SK-N-SH (cell line): ENCODE results near the gene LAPTM4A. TPM values are rescaled to one million over a fixed set of nuclear protein-coding genes. Genes with fewer than 3 reads are reported as not detected.

Source experiments
- CTCF ChIA-PET: fragments of 300-600, 350-600 bp; formaldehyde crosslinking; extraction: SDS; loops from one replicate; lab custom pipeline; 2021; lab: Yijun Ruan, JAX
- POLR2A ChIA-PET: fragments of 350-600 bp; sonication (Branson Sonifier 250); formaldehyde crosslinking; extraction: SDS; loops from one replicate; lab custom pipeline; 2020; ENCODE audit warnings: antibody characterized with exemption, inconsistent platforms; lab: Yijun Ruan, JAX
- DNase-seq: peaks from one replicate; pipeline ENCODE4 v3.0.0; 2012
- H2AFZ ChIP-seq: fragments of 200-600 bp; sonication (generic); 2 replicates; pipeline ENCODE4 v1.8.1; 2016; ENCODE audit warnings: antibody characterized with exemption, mild to moderate bottlenecking, low read depth
- H3F3A ChIP-seq: fragments of 200-600 bp; sonication (generic); replicated peaks from 2 replicates; pipeline ENCODE3; 2016; ENCODE audit warnings: antibody characterized with exemption, mild to moderate bottlenecking; ENCODE audit not compliant: insufficient read depth
- H3K27ac ChIP-seq, 2 experiments: fragments of 200-500 bp in 1 of 2; fragments of 200-600 bp in 1 of 2; sonication (Bioruptor generic) in 1 of 2; sonication (generic), shearing (Covaris generic) in 1 of 2; 2 replicates each; pipeline versions ENCODE4 v1.5.1 to v1.6.1; 2014 to 2016; ENCODE audit warnings: low read depth in 2 of 2, inconsistent platforms in 1 of 2, low read length in 1 of 2, mild to moderate bottlenecking in 1 of 2, mixed read lengths in 1 of 2
- H3K27me3 ChIP-seq: fragments of 200-600 bp; sonication (generic), shearing (Covaris generic); 2 replicates; pipeline ENCODE4 v1.6.1; 2016; ENCODE audit warnings: mixed run types; ENCODE audit not compliant: insufficient read depth
- H3K36me3 ChIP-seq, 2 experiments: fragments of 200-500 bp in 1 of 2; fragments of 200-600 bp in 1 of 2; sonication (Bioruptor generic) in 1 of 2; sonication (generic) in 1 of 2; replicated peaks in 1 of 2; 2 replicates each; pipeline versions ENCODE3 to v1.5.1; 2014 to 2016; ENCODE audit warnings: low read length in 1 of 2, mild to moderate bottlenecking in 1 of 2; ENCODE audit not compliant: insufficient read depth in 2 of 2, control insufficient read depth in 1 of 2
- H3K4me1 ChIP-seq, 2 experiments: fragments of 200-500 bp in 1 of 2; fragments of 200-600 bp in 1 of 2; sonication (Bioruptor generic) in 1 of 2; sonication (generic), shearing (Covaris generic) in 1 of 2; 2 replicates each; pipeline versions ENCODE4 v1.5.1 to v1.6.1; 2014 to 2016; ENCODE audit warnings: low read depth in 1 of 2, low read length in 1 of 2, mixed run types in 1 of 2; ENCODE audit not compliant: insufficient read depth in 2 of 2, control insufficient read depth in 1 of 2
- H3K4me2 ChIP-seq: fragments of 200-600 bp; sonication (generic), shearing (Covaris generic); 2 replicates; pipeline ENCODE4 v1.6.1; 2017; ENCODE audit warnings: mixed run types
- H3K4me3 ChIP-seq, 2 experiments: fragments of 200-500 bp in 1 of 2; fragments of 200-600 bp in 1 of 2; sonication (Bioruptor generic) in 1 of 2; sonication (generic), shearing (Covaris generic) in 1 of 2; 2 replicates each; pipeline versions ENCODE4 v1.5.1 to v1.8.1; 2014 to 2016; ENCODE audit warnings: low read depth in 2 of 2, inconsistent platforms in 1 of 2, low read length in 1 of 2, mild to moderate bottlenecking in 1 of 2, mixed read lengths in 1 of 2, moderate library complexity in 1 of 2
- H3K79me2 ChIP-seq: fragments of 200-600 bp; sonication (generic); 2 replicates; pipeline ENCODE4 v1.8.1; 2017; ENCODE audit warnings: mild to moderate bottlenecking; ENCODE audit not compliant: insufficient read depth
- H3K9ac ChIP-seq: fragments of 200-600 bp; sonication (generic); 2 replicates; pipeline ENCODE4 v1.6.1; 2017; ENCODE audit warnings: mixed run types
- H3K9me2 ChIP-seq: fragments of 200-600 bp; sonication (generic); 2 replicates; pipeline ENCODE4 v1.6.1; 2017; ENCODE audit warnings: mixed run types
- H3K9me3 ChIP-seq: fragments of 200-600 bp; sonication (generic); 2 replicates; pipeline ENCODE4 v1.6.1; 2017; ENCODE audit warnings: mixed run types, mild to moderate bottlenecking, moderate library complexity
- H4K20me1 ChIP-seq: fragments of 200-600 bp; sonication (generic); 2 replicates; pipeline ENCODE4 v1.6.1; 2017; ENCODE audit warnings: mild to moderate bottlenecking, mixed run types; ENCODE audit not compliant: insufficient read depth
- ELF1 ChIP-seq: IDR thresholded peaks from 2 replicates; pipeline ENCODE4 v1.4.0; 2012
- FOSL2 ChIP-seq: IDR thresholded peaks from 2 replicates; pipeline ENCODE4 v1.4.0; 2012; ENCODE audit warnings: low read depth, mild to moderate bottlenecking, moderate library complexity, borderline replicate concordance
- FOXJ3 ChIP-seq: sonication (generic); formaldehyde crosslinking; IDR thresholded peaks from 2 replicates; pipeline ENCODE4 v1.5.1; 2020; ENCODE audit warnings: mild to moderate bottlenecking, missing genetic modification reagents
- FOXM1 ChIP-seq: IDR thresholded peaks from 2 replicates; pipeline ENCODE4 v1.4.0; 2012; ENCODE audit warnings: low read depth, mild to moderate bottlenecking
- GABPA ChIP-seq: IDR thresholded peaks from 2 replicates; pipeline ENCODE4 v1.4.0; 2012; ENCODE audit warnings: low read depth, mild to moderate bottlenecking
- MEF2A ChIP-seq: IDR thresholded peaks from 2 replicates; pipeline ENCODE4 v1.4.0; 2012; ENCODE audit warnings: low read depth, borderline replicate concordance
- NFIC ChIP-seq: IDR thresholded peaks from 2 replicates; pipeline ENCODE4 v1.4.0; 2012; ENCODE audit warnings: borderline replicate concordance
- NRF1 ChIP-seq: IDR thresholded peaks from 2 replicates; pipeline ENCODE4 v1.6.1; 2012; ENCODE audit warnings: low read depth, mild to moderate bottlenecking, low read length
- POLR2AphosphoS5 ChIP-seq: IDR thresholded peaks from 2 replicates; pipeline ENCODE4 v1.6.1; 2012; ENCODE audit warnings: low read depth, low read length
- RFX5 ChIP-seq: IDR thresholded peaks from 2 replicates; pipeline ENCODE4 v1.6.1; 2012; ENCODE audit warnings: mild to moderate bottlenecking, improper control_type of control experiment, low read length
- SIN3A ChIP-seq: IDR thresholded peaks from 2 replicates; pipeline ENCODE4 v1.6.1; 2012; ENCODE audit warnings: low read depth, mild to moderate bottlenecking, low read length, moderate library complexity, borderline replicate concordance
- TAF1 ChIP-seq: IDR thresholded peaks from 2 replicates; pipeline ENCODE4 v1.6.1; 2012; ENCODE audit warnings: low read depth, mild to moderate bottlenecking, low read length, moderate library complexity, borderline replicate concordance
- YY1 ChIP-seq: IDR thresholded peaks from 2 replicates; pipeline ENCODE4 v1.4.0; 2012; ENCODE audit warnings: low read depth, mild to moderate bottlenecking
- WGBS: methylation state at CpG from one replicate; pipeline ENCODE4 v1.1.6; 2017; ENCODE audit warnings: low lambda C conversion rate; 5-methylcytosine and 5-hydroxymethylcytosine counted together
- polyA plus RNA-seq, 3 experiments: library from polyadenylated mRNA; depleted of rRNA; stranded (reverse); fragments of >200 nt; gene quantifications; 2 replicates each; pipeline ENCODE4 v1.2.3, GENCODE V29; 2012
- TF ChIP-seq, protein P1 (sequence below): fragments of 150-350 bp; IDR thresholded peaks from 2 replicates; pipeline ENCODE4 v1.6.1; 2016; ENCODE audit warnings: mild to moderate bottlenecking, low read depth, low read length
- TF ChIP-seq, protein P2 (sequence below): IDR thresholded peaks from 2 replicates; pipeline ENCODE4 v1.4.0; 2012; ENCODE audit warnings: low read depth, borderline replicate concordance
- TF ChIP-seq, protein P3 (sequence below): IDR thresholded peaks from 2 replicates; pipeline ENCODE4 v1.6.1; 2012; ENCODE audit warnings: mild to moderate bottlenecking, low read depth, low read length, moderate library complexity

LAPTM4A gene
- polyA plus RNA-seq, 1 of the 3 experiments (the other 2 are of a cell fraction) = 306 TPM

DNA sequence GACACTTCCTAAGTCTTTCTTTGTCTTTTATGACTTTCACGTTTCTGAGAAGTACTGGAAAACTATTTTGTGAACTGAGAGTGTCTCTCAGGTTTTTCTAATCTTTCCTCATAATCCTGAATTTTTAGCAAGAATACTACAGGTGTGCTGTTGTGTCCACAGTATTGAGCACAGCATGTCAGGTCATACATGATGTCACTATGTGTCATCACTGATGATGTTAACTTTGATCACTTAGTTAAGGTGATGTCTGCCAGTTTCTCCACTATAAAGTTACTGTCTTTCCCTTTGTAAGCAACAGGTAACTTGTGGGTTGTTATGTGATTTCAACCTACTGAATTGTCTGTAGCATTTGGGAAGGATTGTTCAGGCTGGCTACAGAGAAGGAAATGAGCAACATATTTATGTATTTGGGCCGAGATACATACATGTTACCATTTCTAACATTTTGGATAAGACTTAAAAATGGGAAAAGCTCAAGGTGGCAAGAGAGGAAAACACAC is 50.0 kb downstream of the LAPTM4A start:
- WGBS = 89% methylated on average over 2 of the region's 2 CpGs
- no peak overlapping the region for H3K9ac ChIP-seq

DNA sequence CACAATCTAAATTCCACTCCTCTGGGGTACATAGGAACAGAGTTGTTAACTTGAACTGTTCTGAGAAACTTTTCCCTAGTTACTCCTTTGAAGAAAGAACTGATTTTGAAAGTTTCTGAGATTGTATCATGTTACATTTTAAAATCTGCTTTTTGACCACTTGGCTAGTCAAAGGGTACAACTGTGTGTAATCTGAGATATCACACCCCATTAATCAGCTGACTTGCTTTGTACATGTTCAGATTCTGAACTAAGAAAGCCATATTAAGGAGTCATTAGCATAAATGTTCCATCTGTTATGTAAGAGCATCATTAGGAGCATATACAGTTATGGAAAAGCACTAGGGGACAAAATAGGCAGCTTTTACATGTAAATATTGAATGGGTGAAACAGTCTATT is 57.7 kb downstream of the LAPTM4A start:
- no peaks in the 10 kb centered on the region for H3K9me3 ChIP-seq
- H3K9ac ChIP-seq = no peak overlapping the region
- no peak overlapping the region for H3K27ac ChIP-seq
- DNase-seq = no peak
- H2AFZ ChIP-seq = no peak overlapping the region
- H3K4me2 ChIP-seq = no peak overlapping the region
- POLR2A ChIA-PET = no interaction called here
- no peak for TF ChIP-seq MEF2A
- TF ChIP-seq POLR2AphosphoS5 = no peak
- TF ChIP-seq, protein P1, sequence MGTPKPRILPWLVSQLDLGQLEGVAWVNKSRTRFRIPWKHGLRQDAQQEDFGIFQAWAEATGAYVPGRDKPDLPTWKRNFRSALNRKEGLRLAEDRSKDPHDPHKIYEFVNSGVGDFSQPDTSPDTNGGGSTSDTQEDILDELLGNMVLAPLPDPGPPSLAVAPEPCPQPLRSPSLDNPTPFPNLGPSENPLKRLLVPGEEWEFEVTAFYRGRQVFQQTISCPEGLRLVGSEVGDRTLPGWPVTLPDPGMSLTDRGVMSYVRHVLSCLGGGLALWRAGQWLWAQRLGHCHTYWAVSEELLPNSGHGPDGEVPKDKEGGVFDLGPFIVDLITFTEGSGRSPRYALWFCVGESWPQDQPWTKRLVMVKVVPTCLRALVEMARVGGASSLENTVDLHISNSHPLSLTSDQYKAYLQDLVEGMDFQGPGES = no peak
- no peak for TF ChIP-seq FOSL2
- no peak for TF ChIP-seq FOXM1
- no peak for TF ChIP-seq NFIC
- no peak for TF ChIP-seq GABPA
- no peak for TF ChIP-seq NRF1
- no peak for TF ChIP-seq FOXJ3 (CRISPR knock-in tag)
- TF ChIP-seq TAF1 = no peak
- TF ChIP-seq RFX5 = no peak
- TF ChIP-seq YY1 = no peak
- TF ChIP-seq, protein P2, sequence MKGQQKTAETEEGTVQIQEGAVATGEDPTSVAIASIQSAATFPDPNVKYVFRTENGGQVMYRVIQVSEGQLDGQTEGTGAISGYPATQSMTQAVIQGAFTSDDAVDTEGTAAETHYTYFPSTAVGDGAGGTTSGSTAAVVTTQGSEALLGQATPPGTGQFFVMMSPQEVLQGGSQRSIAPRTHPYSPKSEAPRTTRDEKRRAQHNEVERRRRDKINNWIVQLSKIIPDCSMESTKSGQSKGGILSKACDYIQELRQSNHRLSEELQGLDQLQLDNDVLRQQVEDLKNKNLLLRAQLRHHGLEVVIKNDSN = no peak
- TF ChIP-seq, protein P3, sequence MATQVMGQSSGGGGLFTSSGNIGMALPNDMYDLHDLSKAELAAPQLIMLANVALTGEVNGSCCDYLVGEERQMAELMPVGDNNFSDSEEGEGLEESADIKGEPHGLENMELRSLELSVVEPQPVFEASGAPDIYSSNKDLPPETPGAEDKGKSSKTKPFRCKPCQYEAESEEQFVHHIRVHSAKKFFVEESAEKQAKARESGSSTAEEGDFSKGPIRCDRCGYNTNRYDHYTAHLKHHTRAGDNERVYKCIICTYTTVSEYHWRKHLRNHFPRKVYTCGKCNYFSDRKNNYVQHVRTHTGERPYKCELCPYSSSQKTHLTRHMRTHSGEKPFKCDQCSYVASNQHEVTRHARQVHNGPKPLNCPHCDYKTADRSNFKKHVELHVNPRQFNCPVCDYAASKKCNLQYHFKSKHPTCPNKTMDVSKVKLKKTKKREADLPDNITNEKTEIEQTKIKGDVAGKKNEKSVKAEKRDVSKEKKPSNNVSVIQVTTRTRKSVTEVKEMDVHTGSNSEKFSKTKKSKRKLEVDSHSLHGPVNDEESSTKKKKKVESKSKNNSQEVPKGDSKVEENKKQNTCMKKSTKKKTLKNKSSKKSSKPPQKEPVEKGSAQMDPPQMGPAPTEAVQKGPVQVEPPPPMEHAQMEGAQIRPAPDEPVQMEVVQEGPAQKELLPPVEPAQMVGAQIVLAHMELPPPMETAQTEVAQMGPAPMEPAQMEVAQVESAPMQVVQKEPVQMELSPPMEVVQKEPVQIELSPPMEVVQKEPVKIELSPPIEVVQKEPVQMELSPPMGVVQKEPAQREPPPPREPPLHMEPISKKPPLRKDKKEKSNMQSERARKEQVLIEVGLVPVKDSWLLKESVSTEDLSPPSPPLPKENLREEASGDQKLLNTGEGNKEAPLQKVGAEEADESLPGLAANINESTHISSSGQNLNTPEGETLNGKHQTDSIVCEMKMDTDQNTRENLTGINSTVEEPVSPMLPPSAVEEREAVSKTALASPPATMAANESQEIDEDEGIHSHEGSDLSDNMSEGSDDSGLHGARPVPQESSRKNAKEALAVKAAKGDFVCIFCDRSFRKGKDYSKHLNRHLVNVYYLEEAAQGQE = no peak
- TF ChIP-seq ELF1 = no peak
- H3K36me3 ChIP-seq = no peaks in the 10 kb centered on the region
- H3K27me3 ChIP-seq = no peaks in the 10 kb centered on the region
- peaks cover 11% of the 10 kb centered on the region; the same call in 1 of the 2 replicates for H3K79me2 ChIP-seq
- CTCF ChIA-PET = interaction anchor here (0.9 to 1.7 kb wide), 5 partner anchors 12 to 38 kb away, joined by 3 to 6 read pairs (median 3); no protein-coding TSS in a partner anchor
- no peaks in the 10 kb centered on the region for H3K9me2 ChIP-seq
- H3K4me1 ChIP-seq = peaks cover 4 to 14% of the 10 kb centered on the region in 2 experiments; a peak in 3 of 4 replicates
- H4K20me1 ChIP-seq = no peaks in the 10 kb centered on the region
- peaks cover 8% of the 10 kb centered on the region for H3F3A ChIP-seq
- H3K4me3 ChIP-seq = no peak overlapping the region

More for the DNA sequence above, 50.0 kb downstream of the LAPTM4A start:
- Histone ChIP-seq H3K36me3 (no peaks in the 10 kb centered on the region), H4K20me1 (no peaks in the 10 kb centered on the region), H3K4me1 (peaks cover 0 to 13% of the 10 kb centered on the region in 2 experiments; a peak in 2 of 4 replicates), H3K79me2 (no peaks in the 10 kb centered on the region), H2AFZ (no peak overlapping the region), H3K27me3 (no peaks in the 10 kb centered on the region), H3K9me2 (no peaks in the 10 kb centered on the region), H3K27ac (no peak overlapping the region), H3K4me2 (no peak overlapping the region), H3K9me3 (no peaks in the 10 kb centered on the region), H3K4me3 (no peak overlapping the region), H3F3A (no peaks in the 10 kb centered on the region)
- no peak for DNase-seq
- POLR2A ChIA-PET = no interaction called here
- CTCF ChIA-PET = interaction anchor here (1.4 to 3.2 kb wide), 5 partner anchors 12 to 325 kb away, joined by 3 to 23 read pairs (median 6); no protein-coding TSS in a partner anchor
- TF ChIP-seq POLR2AphosphoS5 (no peak), SIN3A (no peak), FOXJ3 (CRISPR knock-in tag) (no peak), NRF1 (no peak), MEF2A (no peak)
